ENCODE results near the gene OSBPL5.

DNA sequence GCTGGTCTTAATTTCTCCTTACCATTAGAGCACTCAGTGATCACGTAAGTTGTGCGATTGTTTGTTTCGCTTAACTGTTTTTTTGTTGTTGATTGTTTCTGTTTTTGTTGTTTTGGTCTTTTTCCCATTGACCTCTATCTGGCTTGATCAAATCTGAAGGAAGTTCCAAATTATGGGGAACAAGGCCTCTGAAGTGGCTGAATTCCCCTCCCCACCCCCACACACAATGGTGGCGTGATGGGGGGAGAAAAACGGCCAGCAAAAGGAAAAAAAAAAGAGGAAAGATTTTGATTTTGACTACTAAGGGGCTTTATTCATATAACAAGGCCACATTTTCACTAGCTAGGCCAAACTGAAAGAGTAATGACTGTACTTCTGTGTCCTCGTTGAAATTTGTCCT lies 53.6 kb downstream of the OSBPL5 start:
- no peak for TF ChIP-seq EZH2 (IDR thresholded peaks at IDR 0.05; ENCODE audit: low read length, unreplicated experiment)
- no peak for TF ChIP-seq EZH2phosphoT487 (IDR thresholded peaks at IDR 0.05; ENCODE audit: borderline replicate concordance, low read length)
- TF ChIP-seq, protein P1, sequence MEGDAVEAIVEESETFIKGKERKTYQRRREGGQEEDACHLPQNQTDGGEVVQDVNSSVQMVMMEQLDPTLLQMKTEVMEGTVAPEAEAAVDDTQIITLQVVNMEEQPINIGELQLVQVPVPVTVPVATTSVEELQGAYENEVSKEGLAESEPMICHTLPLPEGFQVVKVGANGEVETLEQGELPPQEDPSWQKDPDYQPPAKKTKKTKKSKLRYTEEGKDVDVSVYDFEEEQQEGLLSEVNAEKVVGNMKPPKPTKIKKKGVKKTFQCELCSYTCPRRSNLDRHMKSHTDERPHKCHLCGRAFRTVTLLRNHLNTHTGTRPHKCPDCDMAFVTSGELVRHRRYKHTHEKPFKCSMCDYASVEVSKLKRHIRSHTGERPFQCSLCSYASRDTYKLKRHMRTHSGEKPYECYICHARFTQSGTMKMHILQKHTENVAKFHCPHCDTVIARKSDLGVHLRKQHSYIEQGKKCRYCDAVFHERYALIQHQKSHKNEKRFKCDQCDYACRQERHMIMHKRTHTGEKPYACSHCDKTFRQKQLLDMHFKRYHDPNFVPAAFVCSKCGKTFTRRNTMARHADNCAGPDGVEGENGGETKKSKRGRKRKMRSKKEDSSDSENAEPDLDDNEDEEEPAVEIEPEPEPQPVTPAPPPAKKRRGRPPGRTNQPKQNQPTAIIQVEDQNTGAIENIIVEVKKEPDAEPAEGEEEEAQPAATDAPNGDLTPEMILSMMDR (conservative IDR thresholded peaks at IDR 0.05; ENCODE audit: low read depth, low read length) = no peak
